Fibroblast of pulmonary artery (primary cell): ENCODE data around the gene TENM4.

Experiments
- DNase-seq: peaks from one replicate; pipeline ENCODE4 v3.0.0-alpha.2; 2010; ENCODE audit warnings: low read depth
- H3K4me3 ChIP-seq: replicated peaks from 2 replicates; pipeline ENCODE4 v1.5.1; 2011; ENCODE audit warnings: low read depth, mild to moderate bottlenecking, control low read depth, low read length, moderate library complexity
- TF ChIP-seq, protein P1 (sequence below): IDR thresholded peaks from 2 replicates; pipeline ENCODE4 v1.5.1; 2011; ENCODE audit warnings: mild to moderate bottlenecking, control low read depth, low read length, inconsistent platforms; ENCODE audit errors: missing control alignments

TENM4 gene

DNA sequence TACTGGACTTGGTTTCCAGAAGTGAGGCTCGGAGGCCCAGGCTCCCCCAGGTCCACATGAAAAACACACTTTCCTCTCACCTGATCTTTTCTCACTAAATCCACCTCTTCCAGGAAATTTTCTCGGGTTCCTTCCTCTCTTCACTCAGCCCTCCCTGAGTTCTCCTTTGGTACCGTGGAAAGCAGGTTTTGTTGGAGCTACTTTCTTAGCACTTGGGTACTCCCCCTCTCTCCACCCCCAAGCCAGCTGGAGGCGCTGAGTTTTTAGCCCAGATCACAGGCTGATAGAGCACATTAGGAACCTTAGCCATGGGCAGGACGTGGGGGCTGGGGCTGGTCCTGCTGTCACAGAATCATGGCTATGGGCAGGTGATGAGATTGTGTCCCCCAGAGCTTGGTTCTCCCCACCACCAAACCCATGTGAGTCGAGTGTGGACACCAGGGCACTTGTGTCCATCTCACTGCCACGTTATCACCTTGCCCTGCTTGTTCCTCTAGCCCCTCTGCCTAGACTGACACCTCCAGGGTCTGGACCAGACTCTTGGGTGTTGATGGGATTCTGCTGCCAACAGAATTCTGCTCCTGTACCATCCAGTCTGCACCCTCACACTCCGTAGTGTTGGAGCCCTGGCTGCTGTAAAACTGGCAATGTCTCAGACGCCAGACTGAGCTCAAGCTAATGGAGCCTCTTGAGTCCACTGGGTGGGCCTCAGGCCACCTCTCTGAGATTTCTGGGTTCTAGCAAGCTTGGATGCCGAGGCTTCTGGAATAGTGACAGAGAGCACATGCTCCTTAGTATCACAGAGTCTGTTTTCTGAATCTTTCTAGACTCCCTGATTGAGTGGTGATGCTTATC is 791.2 kb downstream of the TENM4 start:
- no peak overlapping the region for H3K4me3 ChIP-seq
- no peak for DNase-seq
- TF ChIP-seq, protein P1, sequence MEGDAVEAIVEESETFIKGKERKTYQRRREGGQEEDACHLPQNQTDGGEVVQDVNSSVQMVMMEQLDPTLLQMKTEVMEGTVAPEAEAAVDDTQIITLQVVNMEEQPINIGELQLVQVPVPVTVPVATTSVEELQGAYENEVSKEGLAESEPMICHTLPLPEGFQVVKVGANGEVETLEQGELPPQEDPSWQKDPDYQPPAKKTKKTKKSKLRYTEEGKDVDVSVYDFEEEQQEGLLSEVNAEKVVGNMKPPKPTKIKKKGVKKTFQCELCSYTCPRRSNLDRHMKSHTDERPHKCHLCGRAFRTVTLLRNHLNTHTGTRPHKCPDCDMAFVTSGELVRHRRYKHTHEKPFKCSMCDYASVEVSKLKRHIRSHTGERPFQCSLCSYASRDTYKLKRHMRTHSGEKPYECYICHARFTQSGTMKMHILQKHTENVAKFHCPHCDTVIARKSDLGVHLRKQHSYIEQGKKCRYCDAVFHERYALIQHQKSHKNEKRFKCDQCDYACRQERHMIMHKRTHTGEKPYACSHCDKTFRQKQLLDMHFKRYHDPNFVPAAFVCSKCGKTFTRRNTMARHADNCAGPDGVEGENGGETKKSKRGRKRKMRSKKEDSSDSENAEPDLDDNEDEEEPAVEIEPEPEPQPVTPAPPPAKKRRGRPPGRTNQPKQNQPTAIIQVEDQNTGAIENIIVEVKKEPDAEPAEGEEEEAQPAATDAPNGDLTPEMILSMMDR: no peak

DNA sequence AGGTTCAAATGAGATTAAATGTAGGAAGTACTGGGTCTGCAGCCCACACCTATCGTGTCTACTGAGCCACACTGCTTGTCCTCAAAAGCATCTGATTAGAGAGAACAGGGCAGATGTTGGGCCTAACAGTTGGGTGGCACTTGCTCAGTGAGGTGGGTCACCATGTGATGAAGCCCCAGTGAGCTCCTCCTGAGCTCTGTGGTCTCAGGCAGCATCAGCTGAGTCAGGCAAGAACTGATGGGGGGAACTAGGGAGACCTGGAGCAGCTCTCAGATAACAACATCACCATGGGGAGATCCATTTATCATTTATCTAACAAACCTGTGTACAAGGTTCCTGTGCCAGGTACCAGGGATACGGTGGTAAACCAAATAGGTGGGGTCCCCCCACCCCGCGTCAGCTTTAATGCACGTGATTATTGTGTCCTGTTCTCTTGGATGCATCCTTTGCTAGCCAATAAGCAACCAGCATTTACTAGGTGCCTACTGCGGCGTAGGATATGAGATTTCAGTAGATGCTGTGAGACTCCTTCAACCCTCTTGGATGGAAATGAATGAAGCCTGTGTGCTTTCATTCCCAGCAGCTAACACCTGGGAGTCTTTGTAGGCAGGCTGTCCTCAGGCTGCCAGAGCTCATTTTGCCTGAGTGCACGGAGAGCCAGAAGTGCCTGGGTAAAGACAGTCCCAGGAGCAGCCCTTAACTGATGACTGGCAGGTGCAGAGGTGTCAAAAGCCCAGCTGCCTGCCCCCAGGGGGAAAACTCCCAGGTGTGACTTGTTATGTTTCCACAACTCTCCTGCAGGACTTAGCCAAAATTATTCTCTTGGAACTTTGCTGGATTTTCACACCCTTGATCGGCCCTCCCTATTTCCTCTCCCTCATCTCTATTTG is 792.6 kb downstream of the TENM4 start:
- DNase-seq: no peak
- TF ChIP-seq, protein P1: no peak
- no peak overlapping the region for H3K4me3 ChIP-seq

DNA sequence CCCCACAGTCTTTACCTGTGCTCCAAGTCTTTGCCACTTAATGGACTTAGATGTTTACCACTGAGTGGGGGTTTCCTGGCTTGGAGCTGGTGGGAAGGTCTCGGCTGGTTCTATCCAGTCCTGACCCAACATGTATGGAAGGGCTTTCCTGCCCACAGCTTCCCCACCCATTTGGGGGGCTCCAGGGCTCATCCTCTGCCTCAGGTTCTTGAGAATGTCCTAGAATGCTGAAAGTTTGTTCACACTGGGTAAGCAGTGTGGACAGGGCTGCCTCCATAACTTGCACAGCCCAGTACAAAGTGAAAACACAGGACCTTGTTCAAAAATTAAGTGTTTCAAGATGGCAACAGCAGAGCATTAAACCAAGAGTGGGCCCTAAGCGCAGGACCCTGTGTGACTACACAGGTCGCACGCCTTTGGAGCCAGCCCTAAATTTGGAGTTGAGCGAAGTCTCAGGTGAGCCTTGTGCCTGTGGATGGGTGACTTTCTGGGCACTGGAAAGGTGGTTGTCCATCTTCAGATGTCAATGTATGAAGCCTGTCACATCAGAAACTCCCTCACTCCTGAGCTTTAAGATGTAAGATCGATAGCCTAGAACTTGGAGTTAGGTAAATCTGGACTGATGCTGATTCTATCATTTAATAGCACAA is 793.4 kb downstream of the TENM4 start:
- TF ChIP-seq, protein P1: no peak
- no peak overlapping the region for H3K4me3 ChIP-seq
- DNase-seq: no peak

DNA sequence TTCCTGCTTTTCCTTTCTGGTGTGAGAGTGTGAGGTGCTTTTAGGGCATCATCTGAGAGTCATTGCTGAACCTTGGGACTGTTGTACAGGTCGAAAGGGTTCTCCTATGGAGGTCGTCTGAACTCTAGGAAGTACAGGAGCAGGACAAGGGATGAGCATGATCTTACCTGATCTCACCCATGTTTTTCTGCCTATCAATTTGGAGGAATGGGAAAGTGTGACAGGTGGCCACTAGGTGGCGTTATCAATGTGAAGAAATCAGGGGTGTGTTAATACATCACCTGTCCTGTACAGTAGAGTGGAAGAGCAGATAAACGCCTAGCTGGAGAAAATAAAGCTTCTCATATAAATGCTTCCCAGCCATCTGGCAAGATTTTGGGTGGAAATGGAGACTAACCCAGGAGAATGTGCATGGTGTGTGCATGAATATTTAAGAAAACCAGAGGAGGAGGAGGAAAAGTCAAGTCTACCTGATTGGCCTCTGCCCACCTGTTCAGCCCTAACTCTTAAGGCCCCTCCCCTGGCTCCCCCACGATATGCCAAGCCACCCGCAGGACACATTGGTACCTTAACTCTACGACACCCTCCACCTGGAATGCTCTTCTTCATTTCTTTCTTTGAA is 794.2 kb downstream of the TENM4 start:
- TF ChIP-seq, protein P1: peak; percentile 82
- peak; percentile 51 for DNase-seq
- H3K4me3 ChIP-seq: no peak overlapping the region

DNA sequence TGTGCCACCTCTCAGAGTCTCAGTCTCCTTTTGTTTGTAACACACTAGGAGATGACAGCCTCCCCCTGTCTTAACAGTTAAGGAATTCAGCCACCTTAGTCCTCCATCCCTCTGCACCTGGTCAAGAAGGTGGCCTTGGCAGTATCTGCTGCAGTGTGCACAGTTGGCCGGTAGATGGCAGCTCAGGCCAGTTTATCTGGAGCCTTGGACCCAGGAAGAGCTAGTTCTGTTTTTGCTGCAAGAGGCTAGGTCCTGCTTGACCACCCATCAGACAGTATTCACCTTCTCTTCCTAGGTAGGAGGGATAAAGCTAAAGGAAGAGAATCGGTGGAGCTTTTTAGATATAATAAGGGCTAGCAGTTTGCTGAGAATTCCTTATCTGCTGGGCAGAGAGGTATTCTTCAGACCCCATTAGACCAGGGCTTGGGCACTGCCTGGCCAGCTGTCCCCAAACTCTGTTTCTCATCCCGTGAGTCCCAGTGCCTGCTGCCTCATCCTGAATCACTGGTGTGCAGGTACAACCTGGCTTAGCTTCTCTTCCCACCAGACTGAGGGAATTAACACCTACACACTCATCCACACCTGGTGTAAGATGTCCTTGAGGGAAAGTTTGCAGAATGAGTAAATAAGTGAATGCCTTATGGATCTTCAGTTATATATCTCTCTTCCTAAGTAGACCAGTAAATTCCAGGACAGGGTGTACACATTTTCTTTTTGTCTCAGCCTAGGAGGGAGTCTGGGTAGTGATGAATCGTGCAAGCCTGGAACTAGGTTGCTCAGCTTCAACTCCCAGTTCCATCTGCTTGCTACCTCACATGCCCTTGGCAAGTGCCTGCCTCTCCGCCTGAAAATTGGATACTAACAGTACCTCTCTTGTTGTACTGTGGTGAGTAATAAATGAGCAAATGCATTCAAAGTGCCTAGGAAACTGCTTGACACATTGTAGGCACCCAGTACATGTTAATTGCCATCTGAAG is 795.3 kb downstream of the TENM4 start:
- no peak overlapping the region for H3K4me3 ChIP-seq
- peak; percentile 77 for DNase-seq
- TF ChIP-seq, protein P1: peak; percentile 97
